Liver (tissue), 3 donors: ENCODE data around the gene RIMKLB.

Experiments used
- RAD21 ChIP-seq, 2 donors: IDR thresholded peaks; 2 replicates each; pipeline ENCODE4 v1.6.1; 2016; ENCODE audit warnings: antibody characterized with exemption in 2 of 2, mild to moderate bottlenecking in 2 of 2
- SP1 ChIP-seq: IDR thresholded peaks from 2 replicates; pipeline ENCODE4 v1.6.1; 2018; ENCODE audit warnings: antibody characterized with exemption, mild to moderate bottlenecking
- TF ChIP-seq, protein P1 (sequence below): fragments of 150-350 bp; IDR thresholded peaks from 2 replicates; pipeline ENCODE4 v1.5.1; 2017; ENCODE audit warnings: improper control_type of control experiment, low read depth, low read length; ENCODE audit not compliant: missing input control
- TF ChIP-seq, protein P2 (sequence below): IDR thresholded peaks from 2 replicates; pipeline ENCODE4 v1.6.1; 2016; ENCODE audit warnings: antibody characterized with exemption
- donor health status: healthy.
- donor health status: healthy.

DNA sequence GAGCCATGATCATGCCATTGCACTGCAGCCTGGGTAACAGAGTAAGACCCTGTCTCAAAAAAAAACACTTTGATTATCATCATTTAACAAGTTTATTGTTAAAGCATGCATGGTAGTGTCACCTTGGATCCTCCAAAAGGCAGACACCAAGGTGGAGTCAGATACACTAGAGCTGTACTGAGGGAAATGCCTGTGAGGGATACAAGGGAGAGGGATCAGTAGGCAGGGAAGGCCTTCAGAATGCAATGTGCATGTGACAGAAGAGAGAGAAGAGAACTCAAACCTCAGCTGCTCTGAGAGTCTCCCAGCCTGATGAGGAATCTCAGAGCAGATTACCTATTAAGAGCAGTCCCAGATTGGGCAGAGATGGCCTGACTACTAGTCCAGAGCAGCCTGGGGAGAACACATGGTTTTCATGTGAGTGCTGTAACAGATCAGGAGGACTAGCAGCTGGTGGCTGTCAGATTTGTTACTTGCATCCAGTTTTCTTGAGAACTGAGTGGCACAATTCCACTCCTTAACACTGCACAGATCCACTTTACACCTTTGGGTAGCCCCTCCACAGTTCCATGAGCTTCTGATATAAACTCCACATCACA lies 86.6 kb downstream of the RIMKLB start:
- TF ChIP-seq RAD21 (IDR thresholded peaks at IDR 0.05) (no peak), SP1 (no peak)
- TF ChIP-seq, protein P1, sequence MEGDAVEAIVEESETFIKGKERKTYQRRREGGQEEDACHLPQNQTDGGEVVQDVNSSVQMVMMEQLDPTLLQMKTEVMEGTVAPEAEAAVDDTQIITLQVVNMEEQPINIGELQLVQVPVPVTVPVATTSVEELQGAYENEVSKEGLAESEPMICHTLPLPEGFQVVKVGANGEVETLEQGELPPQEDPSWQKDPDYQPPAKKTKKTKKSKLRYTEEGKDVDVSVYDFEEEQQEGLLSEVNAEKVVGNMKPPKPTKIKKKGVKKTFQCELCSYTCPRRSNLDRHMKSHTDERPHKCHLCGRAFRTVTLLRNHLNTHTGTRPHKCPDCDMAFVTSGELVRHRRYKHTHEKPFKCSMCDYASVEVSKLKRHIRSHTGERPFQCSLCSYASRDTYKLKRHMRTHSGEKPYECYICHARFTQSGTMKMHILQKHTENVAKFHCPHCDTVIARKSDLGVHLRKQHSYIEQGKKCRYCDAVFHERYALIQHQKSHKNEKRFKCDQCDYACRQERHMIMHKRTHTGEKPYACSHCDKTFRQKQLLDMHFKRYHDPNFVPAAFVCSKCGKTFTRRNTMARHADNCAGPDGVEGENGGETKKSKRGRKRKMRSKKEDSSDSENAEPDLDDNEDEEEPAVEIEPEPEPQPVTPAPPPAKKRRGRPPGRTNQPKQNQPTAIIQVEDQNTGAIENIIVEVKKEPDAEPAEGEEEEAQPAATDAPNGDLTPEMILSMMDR, result no peak
- TF ChIP-seq, protein P2, sequence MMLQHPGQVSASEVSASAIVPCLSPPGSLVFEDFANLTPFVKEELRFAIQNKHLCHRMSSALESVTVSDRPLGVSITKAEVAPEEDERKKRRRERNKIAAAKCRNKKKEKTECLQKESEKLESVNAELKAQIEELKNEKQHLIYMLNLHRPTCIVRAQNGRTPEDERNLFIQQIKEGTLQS, result no peak
